HG02870 (cell line): Measurements from ENCODE around the gene GRPEL2.
A peak's percentile ranks its signal among the peaks of the same experiment; 100 is the strongest.

Experiments used
- ATAC-seq: cut with Tn5 transposase; IDR thresholded peaks from one replicate; pipeline ENCODE4 v1.9.1; 2021; ENCODE audit warnings: mild to moderate bottlenecking, moderate library complexity; ENCODE audit not compliant: unreplicated experiment

Gene GRPEL2

GRCh38 chr5:149355688-149356087, 10.4 kb downstream of the GRPEL2 start:
- ATAC-seq: no peak

GRCh38 chr5:149356391-149356790, 11.1 kb downstream of the GRPEL2 start:
- no peak for ATAC-seq

- peak; percentile 99 for ATAC-seq
Observed at GRCh38 chr5:149357370-149358293, 12.3 kb downstream of the GRPEL2 start, which contains the start of gene PCYOX1L. TSS of gene PCYOX1L (plus strand) at chr5:149358046. CDS start at chr5:149358069, 23 bp downstream.

- ATAC-seq: peak; percentile 5
Observed at GRCh38 chr5:149358294-149358651, 13.0 kb downstream of the GRPEL2 start.

GRCh38 chr5:149358868-149359495, 13.7 kb downstream of the GRPEL2 start:
- ATAC-seq: no peak

- no peak for ATAC-seq
Observed at GRCh38 chr5:149360272-149360671, 15.0 kb downstream of the GRPEL2 start.

- ATAC-seq: no peak
Observed at GRCh38 chr5:149362541-149362940, 17.2 kb downstream of the GRPEL2 start.

- ATAC-seq: no peak
Observed at GRCh38 chr5:149363358-149363757, 18.1 kb downstream of the GRPEL2 start.

GRCh38 chr5:149363936-149364335, 18.6 kb downstream of the GRPEL2 start:
- no peak for ATAC-seq

- no peak for ATAC-seq
Observed at GRCh38 chr5:149364719-149365118, 19.4 kb downstream of the GRPEL2 start.

GRCh38 chr5:149365418-149365817, 20.1 kb downstream of the GRPEL2 start:
- ATAC-seq: no peak

- no peak for ATAC-seq
Observed at GRCh38 chr5:149366169-149366729, 20.9 kb downstream of the GRPEL2 start.

GRCh38 chr5:149367249-149367971, 22.1 kb downstream of the GRPEL2 start:
- peak; percentile 56 for ATAC-seq

GRCh38 chr5:149367972-149368645, 22.8 kb downstream of the GRPEL2 start:
- no peak for ATAC-seq

- no peak for ATAC-seq
Observed at GRCh38 chr5:149370878-149371277, 25.6 kb downstream of the GRPEL2 start.

GRCh38 chr5:149371296-149371962, 26.1 kb downstream of the GRPEL2 start:
- ATAC-seq: peak; percentile 78

- no peak for ATAC-seq
Observed at GRCh38 chr5:149372076-149372795, 26.9 kb downstream of the GRPEL2 start.

GRCh38 chr5:149372932-149373331, 27.6 kb downstream of the GRPEL2 start:
- ATAC-seq: no peak

GRCh38 chr5:149374303-149374702, 29.0 kb downstream of the GRPEL2 start:
- ATAC-seq: no peak
